Frontal cortex (tissue), 4 donors: ENCODE measurements around the gene TENM3. TPM values are rescaled to one million over a fixed set of nuclear protein-coding genes. Genes with fewer than 3 reads are reported as not detected.

ENCODE experiments used
- DNase-seq, 2 donors: peaks; one replicate each; pipeline ENCODE4 v3.0.0; 2012; ENCODE audit warnings: low spot score in 2 of 2
- FAIRE-seq: peaks from 2 replicates; lab custom pipeline; 2012; peaks lifted over from hg19 to GRCh38; lab: Jason Lieb, UNC
- total RNA-seq: library from RNA; depleted of rRNA; stranded (reverse); fragments of >200 nt; gene quantifications from one replicate; pipeline ENCODE4 v1.2.3, GENCODE V29; 2014
- donor health status: control.
- donor health status: control.
- donor health status: control.

Gene TENM3
- total RNA-seq, 1 donor from 2014 or later: 78.3 TPM

GRCh38 chr4:182627996-182628395 is 384.8 kb downstream of the TENM3 start:
- FAIRE-seq: no peak
- no peak for DNase-seq

GRCh38 chr4:182628544-182628943 is 385.3 kb downstream of the TENM3 start:
- no peak for DNase-seq
- no peak for FAIRE-seq

GRCh38 chr4:182629096-182629495 is 385.9 kb downstream of the TENM3 start:
- FAIRE-seq: no peak
- DNase-seq: no peak

- DNase-seq (no peak), FAIRE-seq (no peak)
These were observed 397.3 kb downstream of the TENM3 start for GRCh38 chr4:182640491-182640890.

GRCh38 chr4:182640932-182641331 is 397.7 kb downstream of the TENM3 start:
- no peak for DNase-seq
- no peak for FAIRE-seq

GRCh38 chr4:182642831-182643230 is 399.6 kb downstream of the TENM3 start:
- DNase-seq (no peak), FAIRE-seq (no peak)

- no peak for DNase-seq
- no peak for FAIRE-seq
These were observed 400.8 kb downstream of the TENM3 start for GRCh38 chr4:182643801-182644682.

GRCh38 chr4:182644683-182645050 is 401.5 kb downstream of the TENM3 start:
- no peak for FAIRE-seq
- no peak for DNase-seq

- no peak for DNase-seq
- no peak for FAIRE-seq
These were observed 402.3 kb downstream of the TENM3 start for GRCh38 chr4:182645511-182645910.

- no peak for DNase-seq
- FAIRE-seq: no peak
These were observed 404.6 kb downstream of the TENM3 start for GRCh38 chr4:182647646-182648300.

- DNase-seq: no peak
- no peak for FAIRE-seq
These were observed 405.6 kb downstream of the TENM3 start for GRCh38 chr4:182648766-182649165.

- DNase-seq (no peak), FAIRE-seq (no peak)
These were observed 406.7 kb downstream of the TENM3 start for GRCh38 chr4:182649698-182650477.

GRCh38 chr4:182653596-182653995 is 410.4 kb downstream of the TENM3 start:
- no peak for FAIRE-seq
- no peak for DNase-seq

- FAIRE-seq: no peak
These were observed 412.1 kb downstream of the TENM3 start for GRCh38 chr4:182655340-182655739.

GRCh38 chr4:182662551-182662950 is 419.3 kb downstream of the TENM3 start:
- FAIRE-seq: no peak
- DNase-seq: no peak

More at GRCh38 chr4:182655340-182655739, 412.1 kb downstream of the TENM3 start:
- DNase-seq: no peak

- no peak for FAIRE-seq
- no peak for DNase-seq
These were observed 428.0 kb downstream of the TENM3 start for GRCh38 chr4:182671231-182671630.

GRCh38 chr4:182671749-182672148 is 428.5 kb downstream of the TENM3 start:
- DNase-seq: no peak
- no peak for FAIRE-seq

- FAIRE-seq (no peak), DNase-seq (no peak)
These were observed 435.4 kb downstream of the TENM3 start for GRCh38 chr4:182678590-182678989.

GRCh38 chr4:182679533-182679932 is 436.3 kb downstream of the TENM3 start:
- FAIRE-seq (no peak), DNase-seq (no peak)

- DNase-seq (no peak), FAIRE-seq (no peak)
These were observed 437.0 kb downstream of the TENM3 start for GRCh38 chr4:182680234-182680653.

- FAIRE-seq (no peak), DNase-seq (no peak)
These were observed 440.5 kb downstream of the TENM3 start for GRCh38 chr4:182683661-182684060.
